Mesenchymal stem cell (in vitro differentiated cells and primary cell): Measurements from ENCODE around the gene EMP1. TPM values are rescaled to one million over a fixed set of nuclear protein-coding genes. Genes with fewer than 3 reads are reported as not detected.

ENCODE experiments used
- DNase-seq: peaks from one replicate; pipeline ENCODE4 v3.0.0-alpha.2; 2013
- H2AFZ ChIP-seq: one replicate; pipeline ENCODE4 v1.6.1; 2013; ENCODE audit warnings: low read depth, mild to moderate bottlenecking, control low read depth, inconsistent platforms, low read length, moderate library complexity
- H2AK5ac ChIP-seq: 2 replicates; pipeline ENCODE4 v1.6.1; 2013; ENCODE audit warnings: low read length, moderate library complexity, mild to moderate bottlenecking, inconsistent platforms; ENCODE audit not compliant: severe bottlenecking
- H2BK120ac ChIP-seq: one replicate; pipeline ENCODE4 v1.6.1; 2013; ENCODE audit warnings: low read depth, mild to moderate bottlenecking, inconsistent platforms, low read length, moderate library complexity
- H2BK12ac ChIP-seq, 2 experiments: one replicate each; pipeline ENCODE4 v1.6.1; 2013; ENCODE audit warnings: inconsistent platforms in 2 of 2, low read length in 2 of 2, mild to moderate bottlenecking in 2 of 2, moderate library complexity in 2 of 2, control low read depth in 1 of 2
- H2BK15ac ChIP-seq: one replicate; pipeline ENCODE4 v1.6.1; 2013; ENCODE audit warnings: mild to moderate bottlenecking, low read depth, inconsistent platforms; ENCODE audit not compliant: poor library complexity, severe bottlenecking
- H2BK5ac ChIP-seq: 2 replicates; pipeline ENCODE4 v1.6.1; 2013; ENCODE audit warnings: low read depth, mild to moderate bottlenecking, low read length, control low read depth, inconsistent platforms; ENCODE audit not compliant: poor library complexity, severe bottlenecking
- H3K14ac ChIP-seq, 2 experiments: one replicate each; pipeline ENCODE4 v1.6.1; 2013; ENCODE audit warnings: inconsistent platforms in 2 of 2, low read length in 2 of 2, control low read depth in 1 of 2, mild to moderate bottlenecking in 1 of 2, moderate library complexity in 1 of 2
- H3K18ac ChIP-seq, 2 experiments: one replicate each; pipeline ENCODE4 v1.6.1; 2013; ENCODE audit warnings: inconsistent platforms in 2 of 2, low read length in 2 of 2, control low read depth in 1 of 2, low read depth in 1 of 2, mild to moderate bottlenecking in 1 of 2
- H3K23ac ChIP-seq, 2 experiments: one replicate each; pipeline ENCODE4 v1.6.1; 2013; ENCODE audit warnings: inconsistent platforms in 2 of 2, low read length in 2 of 2, mild to moderate bottlenecking in 2 of 2, moderate library complexity in 2 of 2, control low read depth in 1 of 2
- H3K27ac ChIP-seq: 2 replicates; pipeline ENCODE4 v1.5.1; 2013; ENCODE audit warnings: mild to moderate bottlenecking, moderate library complexity, low read length, control low read depth, inconsistent platforms; ENCODE audit not compliant: poor library complexity, severe bottlenecking
- H3K27me3 ChIP-seq, 2 experiments: 2 replicates each; pipeline versions ENCODE4 v1.6.1 to v1.7.0; 2013; ENCODE audit warnings: low read length in 2 of 2, mild to moderate bottlenecking in 2 of 2, moderate library complexity in 2 of 2, control low read depth in 1 of 2, inconsistent platforms in 1 of 2; ENCODE audit not compliant: control insufficient read depth in 1 of 2, insufficient read depth in 1 of 2
- H3K36me3 ChIP-seq, 2 experiments: 2 replicates each; pipeline versions ENCODE4 v1.6.1 to v1.7.0; 2013; ENCODE audit warnings: low read length in 2 of 2, control low read depth in 1 of 2, inconsistent platforms in 1 of 2, low read depth in 1 of 2, mild to moderate bottlenecking in 1 of 2; ENCODE audit not compliant: insufficient read depth in 2 of 2, control insufficient read depth in 1 of 2
- H3K4ac ChIP-seq, 2 experiments: one replicate each; pipeline ENCODE4 v1.6.1; 2013; ENCODE audit warnings: inconsistent platforms in 2 of 2, low read length in 2 of 2, mild to moderate bottlenecking in 2 of 2, moderate library complexity in 2 of 2, control low read depth in 1 of 2, low read depth in 1 of 2
- H3K4me1 ChIP-seq: 2 replicates; pipeline ENCODE4 v1.6.1; 2013; ENCODE audit warnings: low read depth, low read length, control low read depth; ENCODE audit not compliant: control insufficient read depth, insufficient read depth
- H3K4me2 ChIP-seq: 2 replicates; pipeline ENCODE4 v1.6.1; 2013; ENCODE audit warnings: low read length, mild to moderate bottlenecking, inconsistent platforms; ENCODE audit not compliant: poor library complexity, severe bottlenecking
- H3K4me3 ChIP-seq, 2 experiments: 2 replicates each; pipeline versions ENCODE4 v1.5.1 to v1.7.0; 2013; ENCODE audit warnings: low read length in 2 of 2, mild to moderate bottlenecking in 2 of 2, control low read depth in 1 of 2, low read depth in 1 of 2; ENCODE audit not compliant: insufficient read depth in 1 of 2
- H3K79me1 ChIP-seq: replicated peaks from 2 replicates; pipeline ENCODE4 v1.6.1; 2013; ENCODE audit warnings: mild to moderate bottlenecking, control low read depth, low read length, inconsistent platforms; ENCODE audit not compliant: poor library complexity, severe bottlenecking
- H3K9ac ChIP-seq: 2 replicates; pipeline ENCODE4 v1.7.0; 2013; ENCODE audit warnings: mild to moderate bottlenecking, low read length, moderate library complexity
- H3K9me3 ChIP-seq: 2 replicates; pipeline ENCODE4 v1.7.0; 2013; ENCODE audit warnings: mild to moderate bottlenecking, low read length; ENCODE audit not compliant: control insufficient read depth
- H4K8ac ChIP-seq: one replicate; pipeline ENCODE4 v1.6.1; 2013; ENCODE audit warnings: inconsistent platforms, mild to moderate bottlenecking, low read length, moderate library complexity
- H4K91ac ChIP-seq: one replicate; pipeline ENCODE4 v1.6.1; 2013; ENCODE audit warnings: mild to moderate bottlenecking, low read length, inconsistent platforms
- WGBS: methylation state at CpG from one replicate; pipeline ENCODE4 v1.1.7; 2013; ENCODE audit warnings: mixed read lengths; 5-methylcytosine and 5-hydroxymethylcytosine counted together
- polyA plus RNA-seq, 2 experiments: library from polyadenylated mRNA; stranded (reverse); fragments of 200-250 nt; gene quantifications; one replicate each; pipeline ENCODE4 v1.2.3, GENCODE V29; 2013

EMP1 gene
- 110 TPM for polyA plus RNA-seq (2013, experiment 1 of 2)
- polyA plus RNA-seq (2013, experiment 2 of 2), result 171 TPM

- Histone ChIP-seq H3K23ac (no peak within 1 kb of the TSS), H4K8ac (peak within 1 kb of the TSS; percentile 73), H3K27me3 (no peaks in the 10 kb centered on the region), H3K27ac (peak within 1 kb of the TSS; percentile 34), H3K14ac (no peak within 1 kb of the TSS), H2BK120ac (peak within 1 kb of the TSS; percentile 66), H2AK5ac (no peak within 1 kb of the TSS), H3K18ac (peak within 1 kb of the TSS; percentile 11 to 37), H4K91ac (peak within 1 kb of the TSS; percentile 87), H3K4ac (peak within 1 kb of the TSS; percentile 56 to 68), H3K36me3 (peaks cover 0 to 27% of the 10 kb centered on the region in 2 experiments), H2BK15ac (peak within 1 kb of the TSS; percentile 65), H3K4me1 (peaks cover 16% of the 10 kb centered on the region), H3K9me3 (no peaks in the 10 kb centered on the region), H2BK12ac (peak within 1 kb of the TSS; percentile 57 to 90), H3K4me2 (peak within 1 kb of the TSS; percentile 41), H3K9ac (peak within 1 kb of the TSS; percentile 99), H2BK5ac (no peak within 1 kb of the TSS), H3K79me1 (peaks cover 6% of the 10 kb centered on the region), H2AFZ (no peak within 1 kb of the TSS), H3K4me3 (peak within 1 kb of the TSS; percentile 42 to 92)
- 9% methylated on average over 10 of the region's 11 CpGs for WGBS
- peak; percentile 100 for DNase-seq
Observed at GRCh38 chr12:13196130-13196921, at the start of gene EMP1. TSS of gene EMP1 (plus strand) at chr12:13196726. CDS start at chr12:13211511, 14,785 bp downstream.

GRCh38 chr12:13147688-13148484 is 48.6 kb upstream of the EMP1 start:
- H3K9ac ChIP-seq, result peak overlapping the region; percentile 46
- no peaks in the 10 kb centered on the region for H3K9me3 ChIP-seq
- no peaks in the 10 kb centered on the region for H3K36me3 ChIP-seq
- H2BK120ac ChIP-seq, result no peak overlapping the region
- H2AK5ac ChIP-seq, result no peak overlapping the region
- H3K4me3 ChIP-seq, result no peak overlapping the region
- no peak overlapping the region for H4K91ac ChIP-seq
- no peak overlapping the region for H3K14ac ChIP-seq
- no peaks in the 10 kb centered on the region for H3K4me1 ChIP-seq
- H3K4ac ChIP-seq, result no peak overlapping the region
- no peak overlapping the region for H2BK15ac ChIP-seq
- H3K4me2 ChIP-seq, result no peak overlapping the region
- DNase-seq, result no peak
- H2AFZ ChIP-seq, result no peak overlapping the region
- 72% methylated on average over 11 of the region's 12 CpGs for WGBS
- no peaks in the 10 kb centered on the region for H3K27me3 ChIP-seq
- no peak overlapping the region for H2BK5ac ChIP-seq
- H3K27ac ChIP-seq, result no peak overlapping the region
- no peak overlapping the region for H3K18ac ChIP-seq
- H3K23ac ChIP-seq, result no peak overlapping the region
- H2BK12ac ChIP-seq, result peak overlapping the region in 1 of 2 experiments; percentile 57
- H3K79me1 ChIP-seq, result no peaks in the 10 kb centered on the region
- H4K8ac ChIP-seq, result no peak overlapping the region

GRCh38 chr12:13148485-13148847 is 48.1 kb upstream of the EMP1 start:
- no peak overlapping the region for H3K14ac ChIP-seq
- H3K4me2 ChIP-seq, result no peak overlapping the region
- no peak overlapping the region for H3K18ac ChIP-seq
- no peaks in the 10 kb centered on the region for H3K4me1 ChIP-seq
- no peak overlapping the region for H4K8ac ChIP-seq
- no peak overlapping the region for H3K23ac ChIP-seq
- H3K79me1 ChIP-seq, result no peaks in the 10 kb centered on the region
- peak overlapping the region in 1 of 2 experiments; percentile 15 for H2BK12ac ChIP-seq
- no peak overlapping the region for H3K4me3 ChIP-seq
- H2AK5ac ChIP-seq, result no peak overlapping the region
- H4K91ac ChIP-seq, result no peak overlapping the region
- H3K4ac ChIP-seq, result no peak overlapping the region
- no peak overlapping the region for H2BK5ac ChIP-seq
- no peak overlapping the region for H2AFZ ChIP-seq
- H3K9ac ChIP-seq, result peak overlapping the region; percentile 3
- WGBS, result 97% methylated on average over 3 of the region's 3 CpGs
- H3K9me3 ChIP-seq, result no peaks in the 10 kb centered on the region
- no peak for DNase-seq
- H2BK120ac ChIP-seq, result no peak overlapping the region
- no peaks in the 10 kb centered on the region for H3K36me3 ChIP-seq
- H3K27me3 ChIP-seq, result no peaks in the 10 kb centered on the region
- H2BK15ac ChIP-seq, result no peak overlapping the region
- H3K27ac ChIP-seq, result no peak overlapping the region

GRCh38 chr12:13149411-13149810 is 47.1 kb upstream of the EMP1 start:
- Histone ChIP-seq H3K9me3 (no peaks in the 10 kb centered on the region), H2AK5ac (no peak overlapping the region), H2BK120ac (no peak overlapping the region), H3K4me3 (no peak overlapping the region), H2BK12ac (no peak overlapping the region), H3K27ac (no peak overlapping the region), H4K91ac (no peak overlapping the region), H3K14ac (no peak overlapping the region), H3K27me3 (no peaks in the 10 kb centered on the region), H3K4me1 (no peaks in the 10 kb centered on the region), H3K4ac (no peak overlapping the region), H3K36me3 (no peaks in the 10 kb centered on the region), H2BK5ac (no peak overlapping the region), H3K23ac (no peak overlapping the region), H4K8ac (no peak overlapping the region), H2BK15ac (no peak overlapping the region), H3K4me2 (no peak overlapping the region), H3K18ac (no peak overlapping the region), H3K9ac (peak overlapping the region; percentile 3), H2AFZ (no peak overlapping the region), H3K79me1 (no peaks in the 10 kb centered on the region)
- DNase-seq, result no peak
- 92% methylated on average over 4 of the region's 4 CpGs for WGBS
